ENCODE results near the gene ABHD6.

ABHD6 gene

GRCh38 chr3:58206406-58207011 is 31.1 kb upstream of the ABHD6 start:
- TF ChIP-seq CTCF (conservative IDR thresholded peaks at IDR 0.05; ENCODE audit: control insufficient read depth, insufficient read depth, low read depth, low read length) = no peak
- H3K4me3 ChIP-seq (ENCODE audit: control insufficient read depth, low read depth, low read length) = no peak overlapping the region
- DNase-seq (ENCODE audit: low read depth) = peak; percentile 76

GRCh38 chr3:58207954-58208353 is 29.6 kb upstream of the ABHD6 start:
- no peak for TF ChIP-seq CTCF (conservative IDR thresholded peaks at IDR 0.05; ENCODE audit: control insufficient read depth, insufficient read depth, low read depth, low read length)
- no peak for DNase-seq (ENCODE audit: low read depth)
- H3K4me3 ChIP-seq (ENCODE audit: control insufficient read depth, low read depth, low read length) = no peak overlapping the region

GRCh38 chr3:58209933-58210332 is 27.7 kb upstream of the ABHD6 start:
- TF ChIP-seq CTCF (conservative IDR thresholded peaks at IDR 0.05; ENCODE audit: control insufficient read depth, insufficient read depth, low read depth, low read length) = no peak
- H3K4me3 ChIP-seq (ENCODE audit: control insufficient read depth, low read depth, low read length) = no peak overlapping the region
- no peak for DNase-seq (ENCODE audit: low read depth)

- no peak for TF ChIP-seq CTCF (conservative IDR thresholded peaks at IDR 0.05; ENCODE audit: control insufficient read depth, insufficient read depth, low read depth, low read length)
- DNase-seq (ENCODE audit: low read depth) = peak; percentile 41
- H3K4me3 ChIP-seq (ENCODE audit: control insufficient read depth, low read depth, low read length) = no peak within 1 kb of the TSS
These were observed 26.7 kb upstream of the ABHD6 start, which contains the start of gene DNASE1L3 for GRCh38 chr3:58210761-58211460. Gene DNASE1L3, minus strand, starts transcription at chr3:58210972. Its CDS starts 66 bp downstream, at chr3:58210906.

- TF ChIP-seq CTCF (conservative IDR thresholded peaks at IDR 0.05; ENCODE audit: control insufficient read depth, insufficient read depth, low read depth, low read length) = no peak
- H3K4me3 ChIP-seq (ENCODE audit: control insufficient read depth, low read depth, low read length) = no peak overlapping the region
- DNase-seq (ENCODE audit: low read depth) = peak; percentile 53
These were observed 22.9 kb upstream of the ABHD6 start for GRCh38 chr3:58214484-58215316.

- no peak for DNase-seq (ENCODE audit: low read depth)
- no peak for TF ChIP-seq CTCF (conservative IDR thresholded peaks at IDR 0.05; ENCODE audit: control insufficient read depth, insufficient read depth, low read depth, low read length)
- H3K4me3 ChIP-seq (ENCODE audit: control insufficient read depth, low read depth, low read length) = no peak overlapping the region
These were observed 22.1 kb upstream of the ABHD6 start for GRCh38 chr3:58215317-58216025.
